HG03439 (cell line): ENCODE results near the gene SUPT4H1.

ENCODE experiments used
- ATAC-seq: cut with Tn5 transposase; IDR thresholded peaks from one replicate; pipeline ENCODE4 v1.9.1; 2021; ENCODE audit warnings: mild to moderate bottlenecking, moderate library complexity; ENCODE audit not compliant: unreplicated experiment

SUPT4H1 gene

DNA sequence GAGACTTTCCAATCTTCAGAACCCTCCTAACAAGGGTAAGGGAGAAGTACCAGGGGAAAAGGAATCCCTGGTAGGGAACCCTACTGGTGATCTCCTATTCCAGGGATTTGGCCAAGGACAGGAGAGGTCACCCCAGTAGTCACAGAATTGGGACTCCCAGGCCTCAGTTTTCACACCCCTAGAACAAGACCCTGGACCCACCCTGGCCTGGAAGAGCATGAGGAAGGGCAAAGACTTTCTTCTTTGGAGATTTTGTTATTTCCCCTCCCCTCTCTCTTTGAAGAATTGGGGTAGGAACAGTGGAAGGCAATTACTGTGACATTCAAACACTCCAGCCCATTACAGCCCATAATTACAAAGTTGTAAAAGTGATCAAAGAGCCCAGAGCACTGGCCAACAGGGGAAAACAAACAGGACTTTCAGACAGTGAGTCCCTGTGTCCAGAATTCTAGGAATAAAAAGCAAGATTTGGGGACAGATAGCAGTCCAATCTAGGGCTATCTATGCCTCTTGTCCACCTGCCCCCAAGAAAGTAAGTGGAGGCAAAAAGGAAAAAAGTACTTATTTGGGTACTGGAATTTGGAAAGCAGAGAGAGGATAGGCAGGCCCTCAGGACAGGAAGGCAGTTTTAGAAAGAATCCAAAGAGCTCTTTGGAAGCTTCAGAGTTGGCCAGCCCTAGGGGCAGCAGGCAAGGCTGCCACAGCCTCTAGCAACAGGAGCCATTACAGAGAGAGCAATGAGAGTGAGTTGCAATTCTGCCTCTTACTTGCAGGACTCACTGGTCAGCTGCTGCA is 13.4 kb upstream of the SUPT4H1 start:
- no peak for ATAC-seq

DNA sequence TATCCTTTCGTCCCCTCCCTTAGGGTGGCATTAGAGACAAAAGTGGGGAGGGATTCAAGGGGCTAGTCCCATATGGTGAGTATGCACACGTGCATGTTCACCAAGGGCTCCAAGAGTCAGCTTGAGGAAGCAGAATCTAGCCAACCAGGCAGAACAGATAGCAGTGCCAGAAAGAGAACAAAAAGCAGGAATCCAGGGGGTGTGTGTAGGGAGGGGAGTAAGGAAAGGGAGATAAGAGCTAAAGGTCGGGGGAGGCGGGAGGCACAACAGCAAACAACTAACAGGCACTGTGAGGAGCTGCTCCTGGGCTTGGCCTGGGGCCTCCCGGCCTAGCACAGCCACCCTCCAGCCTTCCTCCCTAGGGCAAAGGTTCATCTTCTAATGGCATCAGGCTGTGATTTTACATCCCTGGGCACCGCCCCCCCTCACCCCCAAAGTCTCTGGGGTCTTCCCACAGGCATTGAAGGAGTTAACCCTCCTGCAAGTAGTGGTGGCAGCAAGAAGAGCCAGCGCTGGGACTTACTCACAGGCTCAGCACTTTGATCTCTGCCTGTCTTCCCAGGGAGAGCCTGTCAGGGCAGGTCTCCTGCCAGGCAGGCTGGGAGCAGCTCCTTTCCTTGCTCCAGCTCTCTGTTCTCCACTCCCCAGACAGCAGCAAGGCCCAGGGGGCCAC is 12.4 kb upstream of the SUPT4H1 start:
- ATAC-seq: no peak

DNA sequence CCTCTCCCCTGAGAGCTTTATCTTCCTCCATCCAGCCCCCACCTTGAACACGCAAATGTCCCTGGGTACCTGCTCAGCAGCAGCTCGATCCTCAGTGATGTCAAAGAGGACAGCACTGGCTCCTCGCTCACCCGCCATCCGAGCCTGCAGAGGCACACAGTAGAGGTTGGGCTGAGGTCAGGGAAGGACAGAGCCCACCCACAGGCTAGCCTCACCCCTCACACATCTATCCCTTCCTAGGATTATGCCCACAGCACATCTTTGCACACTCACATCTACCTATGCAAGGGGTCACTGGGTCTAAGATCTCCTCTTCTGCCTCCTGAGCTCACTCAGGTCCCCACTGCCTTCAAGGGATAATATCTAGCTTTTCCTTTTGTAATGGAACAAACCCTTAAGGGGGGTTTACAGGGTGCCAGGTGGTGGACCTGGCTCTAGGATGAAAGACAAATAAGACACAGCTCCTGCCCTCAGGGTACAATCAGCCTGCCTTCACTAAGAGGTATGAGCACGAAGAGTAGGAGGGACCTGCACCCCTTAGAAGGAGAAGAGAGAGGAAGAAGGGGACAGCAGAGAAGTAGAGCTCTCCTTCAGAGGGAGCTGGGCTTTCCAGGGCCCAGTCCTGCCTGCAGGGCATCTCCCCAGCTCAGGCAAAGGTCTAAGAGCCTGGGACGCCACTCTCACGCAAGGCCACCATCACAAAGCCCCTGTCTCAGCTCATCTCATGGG is 11.6 kb upstream of the SUPT4H1 start:
- no peak for ATAC-seq

DNA sequence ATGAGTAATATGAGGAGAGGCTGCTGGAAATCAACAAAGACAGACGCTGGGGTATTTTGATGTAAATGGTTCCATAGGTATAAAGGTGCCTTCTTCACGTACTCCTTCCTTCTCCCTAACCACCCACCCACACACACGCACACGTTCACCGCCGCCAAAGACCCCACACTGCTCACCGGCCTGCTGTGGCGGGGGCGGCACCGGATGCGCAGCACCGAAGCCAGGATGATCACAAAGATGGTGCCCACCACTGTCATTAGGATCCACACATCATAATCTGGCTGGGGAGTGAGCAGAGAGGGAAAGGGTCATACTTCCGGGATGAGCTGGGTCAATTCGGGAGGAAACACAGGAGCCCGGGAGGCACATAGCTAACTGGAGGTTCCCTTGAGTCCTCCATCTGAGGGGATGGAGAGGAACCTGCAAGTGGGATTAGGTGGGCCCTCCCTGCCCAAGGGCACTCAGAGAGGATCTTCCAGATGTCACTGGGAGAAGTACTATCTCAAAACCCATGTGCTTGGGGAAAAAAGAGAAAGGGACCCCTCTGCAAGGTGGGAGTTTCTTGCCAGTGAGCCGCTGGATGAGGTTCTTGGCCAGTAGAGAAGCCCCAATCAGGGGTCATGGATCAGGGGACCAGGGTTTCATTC is 10.5 kb upstream of the SUPT4H1 start:
- no peak for ATAC-seq

DNA sequence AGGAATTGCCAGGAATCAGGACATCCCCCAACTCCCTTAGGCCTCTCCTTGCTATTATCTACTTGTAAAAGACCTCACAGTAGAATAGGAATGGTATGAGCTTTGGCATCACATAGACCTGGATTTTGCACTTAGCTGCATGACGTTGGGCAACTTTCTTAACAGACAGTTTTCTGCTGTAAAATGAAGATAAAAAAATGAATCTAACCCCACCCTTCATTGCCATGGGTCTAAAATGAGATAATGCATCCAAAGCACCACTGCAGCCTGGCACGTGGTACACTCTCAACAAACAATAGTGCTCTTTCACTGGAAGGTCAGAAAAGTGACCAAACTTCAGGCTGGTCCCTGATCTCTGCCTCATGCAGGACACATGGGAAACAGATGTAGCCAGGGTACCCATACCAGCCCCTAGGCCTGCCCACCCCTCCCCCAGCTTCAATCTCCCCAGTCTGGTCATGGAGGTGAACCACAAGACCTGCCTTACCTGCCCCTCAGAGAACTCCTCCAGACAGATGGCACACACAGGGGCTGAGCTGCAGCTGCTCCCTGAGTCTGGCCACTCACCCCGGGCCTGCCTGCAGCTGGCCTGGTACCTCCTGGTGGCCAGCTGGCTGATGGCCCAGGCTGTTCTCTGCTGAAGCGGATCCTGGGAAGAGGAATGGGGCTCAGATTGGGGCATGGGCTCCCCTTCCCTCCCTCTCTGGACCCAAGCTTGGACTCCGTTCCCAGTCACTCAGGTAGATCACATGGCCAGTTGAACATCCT is 8.5 kb upstream of the SUPT4H1 start:
- ATAC-seq: no peak

GRCh38 chr17:58358408-58359172 is 6.6 kb upstream of the SUPT4H1 start:
- ATAC-seq: no peak

DNA sequence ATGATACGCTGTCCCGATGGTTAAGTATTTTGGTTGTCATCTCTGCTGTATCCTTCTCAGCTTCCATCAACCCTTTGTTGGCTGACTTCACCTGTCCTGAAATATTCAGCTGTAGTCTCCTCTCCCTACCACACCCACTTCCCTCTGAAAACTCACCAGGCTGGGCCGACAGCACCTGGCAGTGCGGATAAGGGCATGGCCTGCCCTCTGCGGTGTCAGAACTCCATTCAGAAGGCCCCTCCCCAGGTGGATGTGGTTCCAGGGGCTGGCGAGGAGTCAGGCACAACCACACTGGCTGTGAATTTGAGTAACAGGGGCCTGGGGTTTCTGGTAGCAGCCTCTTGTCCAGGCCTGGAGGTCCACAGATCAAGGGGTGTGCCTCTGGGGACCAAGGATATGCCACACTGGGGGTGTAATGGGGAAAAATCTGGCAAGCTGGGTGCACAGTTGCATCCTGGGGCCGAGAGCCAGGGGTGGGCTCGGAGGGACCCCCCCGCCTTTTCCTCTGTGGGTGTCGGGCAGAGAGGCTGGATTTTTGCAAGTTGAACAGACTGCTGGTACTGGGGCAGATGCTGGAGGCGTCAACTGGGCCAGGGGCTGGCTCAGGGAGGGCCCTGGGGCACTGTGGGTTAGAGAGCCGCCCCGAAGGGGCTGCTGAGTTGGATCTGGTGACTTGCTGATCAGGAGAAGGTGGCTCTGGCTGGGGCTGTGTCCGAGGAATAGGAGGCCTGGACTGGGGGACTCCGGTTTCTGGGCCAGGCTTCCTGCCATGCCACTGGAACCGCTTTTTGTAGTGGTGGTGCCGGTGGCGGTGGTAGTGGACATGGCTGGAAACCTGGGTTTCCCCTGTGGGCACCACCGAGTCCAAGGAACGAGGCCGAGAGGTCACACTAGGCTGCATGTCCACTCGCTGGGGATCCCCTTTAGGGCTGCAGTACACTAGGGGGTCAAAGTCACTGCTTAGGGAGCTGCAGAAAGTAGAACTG is 5.6 kb upstream of the SUPT4H1 start:
- ATAC-seq: no peak

- no peak for ATAC-seq
Measured at GRCh38 chr17:58356231-58356630, 4.2 kb upstream of the SUPT4H1 start.

DNA sequence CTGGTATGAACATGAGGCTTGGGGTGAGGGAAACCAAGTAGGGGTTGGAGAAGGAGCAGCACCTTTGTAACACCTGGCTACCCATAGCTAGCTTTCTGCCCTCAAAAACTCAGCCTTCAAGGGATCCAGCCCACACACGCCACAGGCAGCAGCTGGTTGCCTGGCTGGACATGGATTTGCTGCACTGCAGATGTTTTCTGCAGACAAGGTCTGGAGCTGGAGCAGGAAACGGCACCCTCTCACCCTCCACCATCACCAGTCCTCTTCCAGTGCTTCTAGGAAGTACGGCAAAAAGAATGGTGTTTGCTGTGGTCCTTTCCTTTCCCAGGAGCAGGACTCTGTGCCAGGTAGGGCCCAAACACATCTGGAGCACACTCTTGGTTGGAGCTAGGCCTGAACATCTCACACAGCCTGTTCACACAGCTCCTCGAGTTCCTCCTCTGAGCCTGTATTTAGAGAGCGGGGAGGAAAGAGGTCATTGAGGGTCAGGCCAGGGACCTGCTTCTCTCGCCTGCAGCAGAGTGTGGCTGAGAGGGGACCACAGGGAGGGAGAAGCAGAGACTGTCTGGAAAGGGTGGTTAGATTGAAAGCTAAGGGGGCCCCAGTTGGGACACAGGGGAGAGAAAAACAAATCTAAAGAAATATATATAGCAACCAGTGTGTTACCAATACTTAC is 2.7 kb upstream of the SUPT4H1 start:
- ATAC-seq: no peak

DNA sequence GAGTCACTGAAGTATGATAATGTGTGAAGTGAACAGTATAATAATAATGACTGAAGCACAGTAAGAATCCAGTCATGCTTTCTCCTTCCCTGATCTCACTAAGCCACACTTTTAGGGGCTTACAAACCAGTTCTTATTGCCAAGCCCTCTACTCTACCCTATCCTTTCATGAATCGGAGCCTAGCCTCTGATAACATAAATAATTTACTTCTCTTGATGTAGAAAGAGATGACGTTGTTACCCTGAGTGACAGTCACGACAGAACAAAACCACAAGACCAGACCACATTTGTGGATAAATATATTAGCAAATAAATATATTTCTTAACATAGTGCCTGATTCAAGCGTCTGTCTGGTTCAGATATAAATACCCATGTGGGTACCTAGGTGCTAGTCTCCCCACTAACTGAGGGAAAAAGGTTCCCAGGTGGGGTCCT is 1.4 kb upstream of the SUPT4H1 start:
- ATAC-seq: no peak

GRCh38 chr17:58352596-58353388 is 791 bp upstream of the SUPT4H1 start:
- no peak for ATAC-seq

DNA sequence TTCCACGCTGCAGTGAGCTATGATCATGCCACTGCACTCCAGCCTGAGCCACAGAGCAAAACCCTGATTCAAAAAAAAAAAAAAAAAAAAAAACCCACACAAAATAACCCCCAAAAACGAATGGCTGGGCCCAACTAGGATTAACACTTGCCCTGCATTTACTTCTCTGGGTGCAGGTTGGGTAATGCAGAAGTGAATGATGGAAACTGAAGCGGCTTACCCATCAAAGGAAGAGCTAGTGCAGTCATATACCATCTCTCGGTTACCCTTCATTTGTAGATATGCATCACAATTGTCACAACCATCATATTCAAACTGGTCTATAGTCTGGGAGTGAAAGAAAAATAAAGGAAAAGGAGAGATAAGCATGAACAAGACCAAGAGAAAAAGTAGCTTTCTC is 819 bp downstream of the SUPT4H1 start:
- ATAC-seq: no peak

DNA sequence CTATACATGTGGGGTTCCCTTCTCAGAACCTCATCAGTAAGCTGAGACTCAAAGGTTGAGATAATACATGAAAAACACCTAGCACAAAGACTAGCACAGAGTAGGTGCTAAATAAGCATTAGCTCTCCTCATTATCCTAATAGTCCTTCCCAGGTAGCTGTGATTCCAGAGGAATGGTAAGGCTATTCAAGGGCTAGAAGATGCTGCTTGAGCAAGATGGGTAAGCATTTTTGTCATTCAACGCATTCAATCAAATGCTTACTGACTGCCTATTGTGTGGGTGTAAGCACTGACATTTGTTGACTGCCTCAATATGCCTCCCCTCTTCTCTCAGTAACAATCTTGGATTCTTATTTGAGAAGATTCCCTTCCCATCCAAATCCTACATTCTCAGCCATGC is 4.0 kb downstream of the SUPT4H1 start:
- no peak for ATAC-seq

- no peak for ATAC-seq
Measured at GRCh38 chr17:58345500-58345899, 6.5 kb downstream of the SUPT4H1 start.

GRCh38 chr17:58344791-58345157 is 7.2 kb downstream of the SUPT4H1 start:
- peak; percentile 45 for ATAC-seq

GRCh38 chr17:58344047-58344790 is 7.8 kb downstream of the SUPT4H1 start:
- peak; percentile 73 for ATAC-seq

DNA sequence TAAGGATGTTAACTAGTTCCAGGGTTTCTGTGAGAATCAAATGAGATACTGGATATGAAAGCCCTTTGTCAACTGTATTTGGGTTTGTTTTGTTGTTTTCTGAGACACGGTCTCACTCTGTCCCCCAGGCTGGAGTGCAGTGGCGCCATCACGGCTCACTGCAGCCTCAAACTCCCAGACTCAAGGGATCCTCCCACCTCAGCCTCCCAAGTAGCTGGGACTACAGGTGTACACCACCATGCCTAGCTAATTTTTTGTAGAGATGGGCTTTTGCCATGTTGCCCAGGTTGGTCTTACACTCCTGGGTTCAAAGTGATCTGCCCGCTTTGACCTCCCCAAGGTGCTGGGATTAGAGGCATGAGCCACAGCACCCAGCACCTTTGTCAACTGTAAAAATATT is 8.9 kb downstream of the SUPT4H1 start:
- ATAC-seq: no peak
